ENCODE measurements around the gene CDC42SE1. TPM values are rescaled to one million over a fixed set of nuclear protein-coding genes. Genes with fewer than 3 reads are reported as not detected.
A peak's percentile ranks its signal among the peaks of the same experiment; 100 is the strongest.
"Not testable (repeated sequence)": the region's sequence is repeated elsewhere in the genome, so short reads cannot be mapped to it uniquely, and the experiment has no call there.

Gene CDC42SE1, protein sequence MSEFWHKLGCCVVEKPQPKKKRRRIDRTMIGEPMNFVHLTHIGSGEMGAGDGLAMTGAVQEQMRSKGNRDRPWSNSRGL
- 49.0 and 50.5 TPM in 2 replicates for polyA plus RNA-seq (2014; cell fraction: cytosol; rRNA removed)
- 53.6 and 68.4 TPM in 2 replicates for polyA plus RNA-seq (2014; cell fraction: nucleus; rRNA removed)

DNA sequence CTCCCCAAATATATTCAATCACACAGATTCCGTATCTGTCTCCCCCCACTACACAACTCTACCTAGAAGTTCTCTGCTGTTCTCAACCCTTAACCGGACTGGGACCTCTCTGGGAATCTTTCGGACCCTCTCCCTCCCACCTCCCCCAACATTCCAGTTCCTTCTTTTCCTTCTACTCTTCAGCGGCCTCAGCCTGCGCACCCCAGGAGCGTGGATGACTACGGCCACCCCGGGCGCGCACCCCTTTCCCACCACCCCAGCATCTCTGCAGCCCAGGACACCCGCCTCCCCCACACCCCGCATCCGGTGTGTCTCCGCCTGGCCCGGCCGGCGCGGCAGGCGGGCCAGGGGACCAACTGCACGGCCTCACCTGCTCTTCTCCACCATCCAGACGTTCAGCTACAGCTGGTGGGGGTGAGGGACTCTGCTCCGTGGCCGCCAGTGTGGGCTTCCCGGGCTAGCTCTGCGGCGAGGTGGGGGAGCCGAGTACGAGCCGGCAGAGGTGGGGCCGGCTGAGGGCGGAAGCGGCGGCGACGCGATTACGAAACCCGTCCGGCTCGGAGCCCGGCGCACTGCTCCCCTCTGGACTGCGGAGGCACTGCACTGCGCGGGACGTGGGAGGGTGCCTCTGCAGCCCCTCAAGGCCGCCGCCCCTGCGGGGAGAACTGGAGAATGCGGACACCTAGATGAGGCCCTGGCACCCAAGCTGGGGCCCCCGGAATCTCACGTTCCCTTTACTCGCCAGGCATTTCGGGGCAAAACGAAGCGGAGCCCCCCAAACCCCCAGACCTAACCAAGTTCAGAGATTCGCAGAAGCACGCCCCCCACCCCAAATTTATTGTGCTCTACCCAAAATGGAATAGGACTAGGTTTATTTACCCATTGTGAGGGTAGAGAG, at the start of gene CDC42SE1:
CDC42SE1 (minus strand) TSS at position 514 of the 898 bp plus-strand sequence. CDS start 3,892 bp downstream, outside the sequence.
- DNase-seq (ENCODE audit: low spot score), result peak; percentile 91

DNA sequence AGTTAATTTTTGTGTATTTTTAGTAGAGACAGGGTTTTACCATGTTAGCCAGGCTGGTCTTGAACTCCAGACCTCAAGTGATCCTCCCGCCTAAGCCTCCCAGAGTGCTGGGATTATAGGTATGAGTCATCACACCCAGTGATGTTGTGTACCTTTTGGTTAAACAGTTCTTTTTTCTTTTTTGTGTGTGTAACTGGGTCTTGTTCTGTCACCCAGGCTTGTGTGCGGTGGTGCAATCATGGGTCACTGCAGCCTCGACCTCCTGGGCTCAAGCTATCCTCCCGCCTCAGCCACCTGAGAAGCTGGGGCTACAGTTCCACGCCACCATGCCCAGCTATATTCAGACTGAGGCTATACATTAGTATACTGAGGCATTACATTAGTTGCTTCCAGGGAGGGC, 48.9 kb upstream of the CDC42SE1 start:
- no peak for DNase-seq (ENCODE audit: low spot score)

DNA sequence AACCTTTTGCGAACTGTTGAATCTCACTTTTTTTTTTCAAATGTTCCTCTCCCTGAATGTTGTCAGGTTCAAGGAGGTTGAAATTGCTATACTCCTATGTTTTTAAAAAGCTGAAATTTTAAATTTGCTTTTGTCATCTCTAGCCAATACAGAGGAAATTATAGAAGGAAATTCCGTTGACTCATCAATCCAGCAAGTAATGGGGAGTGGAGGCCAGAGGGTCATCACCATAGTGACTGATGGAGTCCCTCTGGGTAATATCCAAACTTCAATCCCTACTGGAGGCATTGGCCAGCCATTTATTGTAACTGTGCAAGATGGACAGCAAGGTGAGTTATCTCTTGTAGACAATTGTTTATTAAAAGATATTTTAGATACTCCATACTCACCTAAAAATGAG, 47.5 kb upstream of the CDC42SE1 start:
- no peak for DNase-seq (ENCODE audit: low spot score)

DNA sequence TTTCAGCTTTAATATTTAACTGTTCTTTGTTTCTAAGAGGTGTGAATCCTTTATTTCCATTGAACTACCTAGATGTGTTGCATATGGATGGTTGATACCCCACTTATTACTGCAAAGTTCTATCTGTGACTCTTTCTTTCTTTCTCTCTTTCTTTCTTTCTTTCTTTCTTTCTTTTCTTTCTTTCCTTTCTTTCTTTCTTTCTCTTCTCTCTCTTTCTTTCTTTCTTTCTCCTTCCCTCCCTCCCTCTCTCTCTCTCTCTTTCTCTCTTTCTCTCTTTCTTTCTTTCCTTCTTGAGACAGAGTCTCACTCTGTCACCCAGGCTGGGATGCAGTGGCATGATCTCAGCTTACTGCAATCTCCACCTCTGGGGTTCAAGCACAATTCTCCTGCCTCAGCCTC, 45.2 kb upstream of the CDC42SE1 start:
- DNase-seq (ENCODE audit: low spot score), result no peak

DNA sequence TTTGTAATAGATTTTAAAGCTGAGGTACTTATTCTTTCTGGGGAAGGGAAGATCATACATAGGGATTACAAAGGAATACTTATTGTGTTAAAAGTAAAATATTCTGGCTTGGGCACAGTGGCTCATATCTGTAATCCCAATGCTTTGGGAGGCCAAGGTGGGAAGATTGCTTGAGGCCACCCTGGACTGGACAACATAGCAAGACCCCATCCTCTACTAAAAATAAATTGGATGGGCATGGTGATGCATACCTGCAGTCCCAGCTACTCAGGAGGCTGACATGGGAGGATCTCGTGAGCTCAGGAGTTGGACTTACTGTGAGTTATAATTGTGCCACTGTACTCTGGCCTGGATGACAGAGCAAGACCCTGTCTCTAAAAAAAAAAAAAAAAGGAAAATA, 38.7 kb upstream of the CDC42SE1 start:
- no peak for DNase-seq (ENCODE audit: low spot score)

DNA sequence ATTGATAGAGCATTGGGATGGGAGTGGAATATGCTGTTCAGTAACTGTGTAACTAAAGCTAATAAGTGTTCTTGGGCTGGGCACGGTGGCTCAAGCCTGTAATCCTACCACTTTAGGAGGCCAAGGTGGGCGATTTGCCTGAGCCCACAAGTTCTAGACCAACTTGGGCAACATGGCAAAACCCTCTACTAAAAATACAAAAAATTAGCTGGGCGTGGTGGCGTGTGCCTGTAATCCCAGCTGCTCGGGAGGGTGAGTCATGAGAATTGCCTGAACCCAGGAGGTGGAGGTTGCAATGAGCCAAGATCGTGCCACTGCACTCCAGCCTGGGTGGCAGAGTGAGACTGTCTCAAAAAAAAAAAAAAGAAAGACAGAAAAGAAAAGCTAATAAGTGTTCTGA, 38.0 kb upstream of the CDC42SE1 start:
- not testable (repeated sequence) for DNase-seq (ENCODE audit: low spot score)

DNA sequence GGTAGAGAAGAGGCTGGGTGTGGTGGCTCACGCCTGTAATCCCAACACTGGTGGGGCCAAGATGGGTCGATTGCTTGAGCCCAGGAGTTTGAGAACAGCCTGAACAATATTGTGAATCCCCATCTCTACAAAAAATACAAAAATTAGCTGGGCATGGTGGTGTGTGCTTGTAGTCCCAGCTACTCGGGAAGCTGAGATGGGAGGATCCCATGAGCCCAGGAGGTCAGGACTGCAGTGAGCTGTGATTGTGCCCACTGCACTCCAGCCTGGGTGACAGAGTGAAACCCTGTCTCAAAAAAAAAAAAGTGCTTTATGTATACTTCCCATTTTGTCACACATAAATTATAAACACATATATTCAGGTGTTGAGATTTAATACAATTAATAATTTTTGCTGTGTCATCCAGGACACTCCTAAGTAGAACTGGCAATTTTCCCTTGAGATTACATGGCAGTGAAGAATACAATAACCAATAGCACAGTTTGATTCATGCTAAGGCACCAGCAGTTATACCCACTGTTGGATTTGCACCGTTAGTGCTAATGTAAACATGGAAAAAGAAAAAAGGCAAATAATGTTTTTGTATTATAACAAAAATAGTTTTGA, 26.6 kb upstream of the CDC42SE1 start:
- DNase-seq (ENCODE audit: low spot score), result no peak

DNA sequence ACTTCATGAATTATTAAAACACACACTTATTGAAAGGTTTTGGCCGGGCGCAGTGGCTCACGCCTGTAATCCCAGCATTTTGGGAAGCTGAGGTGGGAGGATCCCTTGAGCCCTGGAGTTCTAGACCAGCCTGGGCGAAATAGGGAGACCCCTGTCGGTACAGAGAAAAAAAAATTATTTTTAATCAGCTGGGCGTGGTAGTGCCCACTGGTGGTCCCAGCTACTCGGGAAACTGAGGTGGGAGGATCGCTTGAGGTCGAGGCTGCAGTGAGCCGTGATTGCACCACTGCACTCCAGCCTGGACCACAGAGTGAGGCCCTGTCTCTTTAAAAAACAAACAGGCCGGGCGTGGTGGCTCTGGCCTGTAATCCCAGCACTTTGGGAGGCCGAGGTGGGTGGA, 12.8 kb upstream of the CDC42SE1 start:
- DNase-seq (ENCODE audit: low spot score), result no peak

DNA sequence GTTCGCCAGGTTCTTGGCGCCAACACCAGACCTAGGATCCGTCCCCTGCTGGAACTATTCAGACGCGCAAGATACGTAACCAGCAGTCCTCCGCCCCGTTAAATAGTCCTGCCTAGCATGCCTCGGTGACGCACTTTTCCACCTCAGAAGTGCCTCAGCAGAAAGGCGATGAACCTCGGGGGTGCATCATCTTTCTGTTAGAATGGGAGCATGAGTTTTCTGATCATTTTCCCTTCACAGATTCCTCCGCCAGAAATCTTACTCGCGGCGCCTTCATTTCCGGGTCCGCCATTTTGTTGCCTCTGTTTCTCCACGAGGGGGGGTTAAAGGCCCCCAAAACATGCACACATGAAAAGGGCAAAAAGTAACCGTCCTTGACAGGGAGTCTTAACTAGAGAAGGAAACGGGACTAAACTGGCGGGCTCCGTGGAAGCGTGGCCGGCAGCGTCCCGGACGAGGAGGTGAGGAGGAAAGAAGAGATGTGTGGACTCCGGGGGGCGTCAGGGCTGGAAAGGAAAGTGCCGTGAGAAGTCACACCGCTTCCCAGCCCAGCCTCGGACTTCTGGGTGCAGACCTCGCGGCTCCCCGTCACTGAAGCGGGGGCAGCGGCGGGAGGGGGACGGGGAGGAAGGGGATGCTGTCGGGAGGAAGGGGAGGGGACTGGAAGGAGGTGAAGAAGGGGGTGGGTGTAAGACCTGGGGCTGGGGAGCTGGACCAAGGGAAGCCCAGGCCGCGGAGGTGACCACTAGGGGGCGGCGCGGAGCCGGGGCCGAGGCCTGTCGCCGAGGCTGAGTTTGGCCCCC, 11.3 kb upstream of the CDC42SE1 start, which contains the start of gene GABPB2:
GABPB2 (plus strand) TSS at position 288 of the 803 bp plus-strand sequence. CDS start 17,429 bp downstream, outside the sequence.
- peak; percentile 83 for DNase-seq (ENCODE audit: low spot score)

DNA sequence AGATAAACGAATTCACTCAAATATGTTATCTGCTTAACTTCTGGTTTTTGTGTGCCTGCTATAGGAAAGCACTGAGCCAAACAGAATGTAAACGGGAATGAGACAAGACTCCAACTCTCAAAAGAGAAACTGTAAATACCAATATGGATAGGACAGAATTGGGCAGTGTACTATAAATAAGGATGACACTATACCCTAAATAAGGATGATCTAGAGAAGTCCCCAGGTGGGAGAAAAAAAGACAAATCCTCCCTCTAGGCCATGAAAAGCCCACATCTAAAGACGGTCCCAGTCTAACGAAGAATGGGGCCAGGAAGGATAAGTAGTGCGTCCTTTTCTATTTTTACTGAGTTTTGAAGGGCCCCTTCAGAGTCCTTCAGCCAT, 9.7 kb upstream of the CDC42SE1 start:
- no peak for DNase-seq (ENCODE audit: low spot score)

DNA sequence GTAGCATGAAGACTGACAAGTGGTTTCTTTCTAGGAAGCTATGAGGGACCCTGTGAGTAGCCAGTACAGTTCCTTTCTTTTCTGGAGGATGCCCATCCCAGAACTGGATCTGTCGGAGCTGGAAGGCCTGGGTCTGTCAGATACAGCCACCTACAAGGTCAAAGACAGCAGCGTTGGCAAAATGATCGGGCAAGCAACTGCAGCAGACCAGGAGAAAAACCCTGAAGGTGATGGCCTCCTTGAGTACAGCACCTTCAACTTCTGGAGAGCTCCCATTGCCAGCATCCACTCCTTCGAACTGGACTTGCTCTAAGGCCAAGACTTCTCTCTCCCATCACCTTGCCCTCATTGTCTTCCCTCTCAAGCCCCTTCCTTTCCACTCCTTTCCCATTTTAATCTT, 7.8 kb upstream of the CDC42SE1 start:
- DNase-seq (ENCODE audit: low spot score), result no peak

DNA sequence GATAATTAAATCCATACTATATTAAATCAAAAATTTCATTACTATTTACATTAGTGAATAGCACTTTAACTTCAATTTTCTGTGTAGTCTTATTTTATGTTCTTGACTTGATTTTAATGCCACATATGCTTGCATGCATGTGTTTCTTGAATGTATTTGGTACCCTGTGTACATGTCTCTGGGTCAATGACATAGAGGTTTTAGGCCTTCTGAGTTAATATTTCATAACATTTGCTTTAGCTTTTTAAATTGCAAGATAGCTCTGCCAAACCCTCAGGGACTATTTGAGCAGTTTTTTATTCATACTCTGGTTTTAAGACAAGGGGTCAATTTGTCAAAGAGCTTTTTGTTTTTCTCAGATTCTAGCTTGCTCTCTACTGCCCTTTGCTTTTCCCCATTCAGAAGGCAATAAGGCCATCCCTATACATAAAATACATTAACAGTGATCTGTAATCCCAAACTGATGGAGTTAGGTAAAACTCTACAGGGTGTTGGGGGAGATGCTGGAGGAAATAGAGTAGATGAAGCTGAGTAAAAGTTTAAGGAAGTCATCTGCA, 5.7 kb upstream of the CDC42SE1 start:
- DNase-seq (ENCODE audit: low spot score), result no peak

DNA sequence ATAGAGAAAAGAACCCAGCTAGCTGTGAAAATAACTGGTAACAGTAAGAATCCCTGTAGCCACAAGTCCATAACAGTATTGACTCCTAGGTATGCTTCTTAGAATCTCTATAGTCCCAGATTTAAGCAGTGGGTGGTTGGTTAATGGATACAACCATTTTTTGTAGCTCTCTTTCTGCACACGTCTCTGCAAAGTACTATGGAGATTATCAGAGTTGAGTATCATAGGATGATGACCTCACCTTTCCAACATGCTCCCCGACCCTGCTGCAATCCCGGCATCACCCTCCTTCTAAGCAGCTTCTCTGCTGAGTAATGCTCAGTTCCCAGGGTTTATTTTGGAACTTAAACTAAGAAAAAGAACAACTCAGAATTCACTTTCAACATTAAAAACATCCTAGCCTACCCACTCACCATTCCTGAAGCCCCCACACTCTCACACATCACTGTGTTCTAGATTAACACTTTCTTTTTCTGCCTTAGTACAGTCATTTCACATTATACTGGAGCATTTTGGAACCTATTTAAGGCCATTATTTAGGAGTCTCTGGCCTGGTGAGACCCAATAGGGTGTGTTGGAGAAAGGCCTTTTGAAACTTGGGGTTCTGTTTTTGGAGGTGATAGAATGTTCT, 3.4 kb upstream of the CDC42SE1 start:
- no peak for DNase-seq (ENCODE audit: low spot score)

DNA sequence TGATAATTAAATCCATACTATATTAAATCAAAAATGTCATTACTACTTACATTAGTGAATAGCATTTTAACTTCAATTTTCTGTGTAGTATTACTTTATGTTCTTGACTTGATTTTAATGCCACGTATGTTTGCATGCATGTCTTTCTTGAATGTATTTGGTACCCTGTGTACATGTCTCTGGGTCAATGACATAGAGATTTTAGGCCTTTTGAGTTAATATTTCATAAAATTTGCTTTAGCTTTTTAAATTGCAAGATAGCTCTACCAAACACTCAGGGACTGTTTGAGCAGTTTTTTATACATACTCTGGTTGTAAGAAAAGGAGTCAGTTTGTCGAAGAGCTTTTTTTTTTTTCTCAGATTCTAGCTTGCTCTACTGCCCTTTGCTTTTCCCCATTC, 2.3 kb upstream of the CDC42SE1 start:
- DNase-seq (ENCODE audit: low spot score), result no peak

DNA sequence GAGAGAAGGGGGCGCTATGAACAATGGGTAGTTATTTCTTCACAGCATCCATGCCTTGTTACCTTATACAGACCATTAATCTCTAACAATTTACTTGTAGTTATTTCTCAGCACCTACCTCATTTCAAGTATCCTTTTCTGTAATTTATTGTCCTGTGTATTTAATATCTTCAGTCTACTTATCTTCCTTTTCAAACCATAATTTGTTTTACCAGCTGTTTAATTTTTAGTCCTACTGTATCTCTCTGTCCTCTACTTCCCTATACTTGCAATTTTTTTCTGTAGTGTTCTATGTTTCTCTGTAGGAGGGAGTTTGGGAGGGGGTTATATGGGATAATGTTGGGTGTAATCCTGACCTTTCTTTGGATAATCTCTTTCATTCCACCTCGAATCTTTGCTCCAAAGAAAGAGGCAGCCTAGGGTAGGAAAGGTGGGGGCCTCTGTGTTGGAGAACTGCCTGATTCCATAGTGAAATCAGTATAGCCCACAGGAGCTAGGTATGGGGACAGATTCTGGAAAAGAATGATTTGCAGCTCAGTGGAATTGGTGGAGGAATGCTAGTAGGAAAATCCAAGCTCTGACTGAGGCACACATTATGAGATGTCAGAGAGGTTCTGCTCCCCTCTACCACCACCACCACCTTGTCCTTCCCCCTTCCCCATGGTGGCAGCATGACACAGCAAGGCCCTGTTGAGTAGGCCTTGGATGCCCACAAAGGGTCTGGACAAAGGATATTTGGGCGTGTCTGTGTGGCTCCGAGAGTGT, 1.4 kb upstream of the CDC42SE1 start:
- peak; percentile 83 for DNase-seq (ENCODE audit: low spot score)

DNA sequence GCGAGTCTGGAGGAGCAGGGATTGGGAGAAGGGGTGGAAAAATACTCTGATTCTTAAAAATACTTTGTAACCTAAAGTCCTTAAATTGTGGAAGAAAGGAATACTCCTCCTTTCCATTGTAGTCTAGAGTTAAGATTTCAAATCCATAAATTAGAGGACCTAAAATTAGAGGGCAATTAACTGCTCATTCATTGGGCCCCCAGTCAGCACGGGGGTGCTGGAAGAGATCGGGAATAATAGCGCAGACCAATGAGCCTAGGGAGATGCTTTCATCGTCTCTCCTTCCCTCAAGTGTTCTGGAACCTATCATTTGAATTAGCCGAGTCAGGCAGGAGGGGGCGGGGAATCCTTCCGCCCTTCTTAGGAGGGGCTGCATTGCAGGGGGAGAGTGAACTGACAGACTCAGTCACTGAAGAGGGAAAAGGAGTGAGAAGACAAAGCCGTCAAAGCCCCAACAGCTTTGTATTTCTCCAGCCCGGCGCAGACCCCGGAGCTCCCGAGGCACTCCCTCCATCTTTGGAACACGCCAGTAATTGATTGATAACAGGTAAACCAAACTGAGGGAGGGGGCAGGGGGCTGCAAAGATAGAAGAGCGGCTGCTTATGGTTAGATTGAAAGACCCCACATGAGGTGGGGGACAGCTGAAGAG, 710 bp upstream of the CDC42SE1 start, which contains the start of gene MLLT11:
MLLT11 (plus strand) TSS at position 391 of the 650 bp plus-strand sequence. CDS start 6,828 bp downstream, outside the sequence.
- DNase-seq (ENCODE audit: low spot score), result peak; percentile 99

DNA sequence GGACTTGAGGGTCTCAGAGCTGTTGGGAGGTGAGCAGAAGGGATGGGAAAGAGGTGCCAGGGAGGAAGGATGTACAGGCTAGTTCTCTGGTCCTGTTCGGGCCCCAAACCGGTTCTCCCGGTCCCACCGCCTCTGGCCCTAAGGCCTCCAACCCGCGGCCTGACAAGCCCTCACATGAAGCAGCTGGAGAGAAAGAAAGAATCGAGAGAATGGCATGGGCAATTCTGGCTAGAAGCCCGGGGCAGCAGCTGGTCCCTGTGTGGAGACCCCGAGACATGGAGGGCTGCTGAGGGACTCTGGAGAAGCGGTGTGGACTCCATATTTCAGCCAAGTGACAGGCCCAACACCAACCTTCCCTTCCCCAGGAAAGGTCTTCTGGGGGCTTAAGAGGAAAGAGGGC, 730 bp downstream of the CDC42SE1 start:
- peak; percentile 57 for DNase-seq (ENCODE audit: low spot score)

DNA sequence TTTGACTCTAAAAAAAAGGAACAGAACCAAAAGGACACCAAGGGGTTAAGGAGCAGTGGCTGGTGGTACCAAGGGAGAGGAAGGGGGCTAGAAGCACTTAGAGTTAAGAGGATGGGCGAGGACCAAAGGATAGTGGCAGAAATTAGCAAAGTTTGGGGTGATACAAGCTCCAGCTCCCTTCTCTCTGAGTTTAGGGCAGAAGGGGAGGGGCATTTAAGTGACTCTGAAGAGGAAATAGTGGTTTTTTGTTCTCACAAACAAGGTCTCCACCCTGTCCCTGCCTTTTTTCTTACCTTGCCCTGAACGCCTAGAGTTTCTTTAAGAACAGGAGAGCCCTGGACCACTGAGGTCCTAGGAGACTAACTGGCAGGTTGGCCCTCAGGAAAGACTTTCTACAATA, 3.3 kb downstream of the CDC42SE1 start:
- DNase-seq (ENCODE audit: low spot score), result no peak

DNA sequence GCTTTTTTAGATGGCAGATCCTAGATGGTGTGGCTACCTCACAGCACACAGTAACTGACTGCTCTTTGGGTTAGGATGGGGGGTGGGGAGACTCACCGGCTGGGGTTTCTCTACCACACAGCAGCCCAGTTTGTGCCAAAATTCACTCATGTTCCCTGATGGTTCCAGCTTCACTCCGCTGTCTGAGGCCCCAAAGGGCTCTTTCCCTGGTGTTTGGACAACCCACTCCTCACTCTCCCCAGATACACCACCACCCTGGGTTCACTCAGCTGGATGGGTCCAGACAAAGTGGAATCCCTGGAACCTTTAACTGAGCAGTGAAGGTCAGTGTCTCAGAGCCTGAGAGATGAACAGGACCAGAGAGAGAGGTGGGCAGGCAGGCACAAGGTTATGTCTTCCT, 3.8 kb downstream of the CDC42SE1 start:
- DNase-seq (ENCODE audit: low spot score), result no peak
